Loucy (cell line): ENCODE data around the gene CER1.

Experiments
- EZH2phosphoT487 ChIP-seq: fragments of 200-600 bp; IDR thresholded peaks from 2 replicates; pipeline ENCODE4 v1.6.1; 2018; ENCODE audit warnings: antibody characterized with exemption, mild to moderate bottlenecking, moderate library complexity, borderline replicate concordance
- TF ChIP-seq, protein P1 (sequence below): fragments of 200-600 bp; sonication (generic); conservative IDR thresholded peaks from 2 replicates; pipeline ENCODE4 v1.5.1; 2014; ENCODE audit warnings: mild to moderate bottlenecking, antibody characterized with exemption, low read length

DNA sequence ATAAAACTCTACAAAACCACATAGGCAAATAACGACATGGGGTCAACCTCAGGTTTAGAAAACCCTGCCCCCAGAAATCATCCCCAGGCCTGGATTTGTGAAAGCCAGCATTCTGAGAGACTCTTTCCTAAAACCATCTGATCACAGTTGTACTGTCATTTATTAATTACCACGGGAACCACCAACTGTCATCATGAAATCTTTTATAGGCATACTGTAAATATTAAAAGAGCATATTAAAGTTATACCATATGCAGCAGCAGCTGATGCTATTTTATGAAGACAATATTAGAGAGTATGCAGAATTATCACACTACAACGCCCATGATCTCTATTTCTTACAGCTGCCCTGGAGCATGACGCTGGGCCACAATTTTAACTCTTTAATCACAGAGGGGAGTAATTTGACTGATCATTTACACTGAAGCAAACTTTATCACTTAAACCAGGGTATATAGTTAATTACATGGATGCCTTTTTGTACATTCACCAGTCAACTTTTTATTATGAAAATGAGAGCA lies 20.3 kb downstream of the CER1 start:
- TF ChIP-seq, protein P1, sequence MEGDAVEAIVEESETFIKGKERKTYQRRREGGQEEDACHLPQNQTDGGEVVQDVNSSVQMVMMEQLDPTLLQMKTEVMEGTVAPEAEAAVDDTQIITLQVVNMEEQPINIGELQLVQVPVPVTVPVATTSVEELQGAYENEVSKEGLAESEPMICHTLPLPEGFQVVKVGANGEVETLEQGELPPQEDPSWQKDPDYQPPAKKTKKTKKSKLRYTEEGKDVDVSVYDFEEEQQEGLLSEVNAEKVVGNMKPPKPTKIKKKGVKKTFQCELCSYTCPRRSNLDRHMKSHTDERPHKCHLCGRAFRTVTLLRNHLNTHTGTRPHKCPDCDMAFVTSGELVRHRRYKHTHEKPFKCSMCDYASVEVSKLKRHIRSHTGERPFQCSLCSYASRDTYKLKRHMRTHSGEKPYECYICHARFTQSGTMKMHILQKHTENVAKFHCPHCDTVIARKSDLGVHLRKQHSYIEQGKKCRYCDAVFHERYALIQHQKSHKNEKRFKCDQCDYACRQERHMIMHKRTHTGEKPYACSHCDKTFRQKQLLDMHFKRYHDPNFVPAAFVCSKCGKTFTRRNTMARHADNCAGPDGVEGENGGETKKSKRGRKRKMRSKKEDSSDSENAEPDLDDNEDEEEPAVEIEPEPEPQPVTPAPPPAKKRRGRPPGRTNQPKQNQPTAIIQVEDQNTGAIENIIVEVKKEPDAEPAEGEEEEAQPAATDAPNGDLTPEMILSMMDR: no peak
- TF ChIP-seq EZH2phosphoT487: no peak
